Trophoblast cell (in vitro differentiated cells and primary cell): Measurements from ENCODE around the gene KCNQ2.

ENCODE experiments used
- DNase-seq, 2 donors: peaks; one replicate each; pipeline ENCODE4 v3.0.0-alpha.2; 2016
- H2AFZ ChIP-seq: 2 replicates; pipeline ENCODE4 v1.6.1; 2013; ENCODE audit warnings: low read length, moderate library complexity, mild to moderate bottlenecking; ENCODE audit not compliant: insufficient read depth, poor library complexity
- H2AK5ac ChIP-seq: 2 replicates; pipeline ENCODE4 v1.6.1; 2013; ENCODE audit warnings: mild to moderate bottlenecking, low read length
- H2BK120ac ChIP-seq: 2 replicates; pipeline ENCODE4 v1.6.1; 2013; ENCODE audit warnings: low read length, mild to moderate bottlenecking, moderate library complexity; ENCODE audit not compliant: insufficient read depth, poor library complexity
- H2BK12ac ChIP-seq: 2 replicates; pipeline ENCODE4 v1.6.1; 2013; ENCODE audit warnings: mild to moderate bottlenecking, low read length, moderate library complexity
- H2BK5ac ChIP-seq: 2 replicates; pipeline ENCODE4 v1.6.1; 2013; ENCODE audit warnings: low read length, low read depth, moderate library complexity, mild to moderate bottlenecking; ENCODE audit not compliant: poor library complexity
- H3K14ac ChIP-seq: 2 replicates; pipeline ENCODE4 v1.6.1; 2013; ENCODE audit warnings: mild to moderate bottlenecking, low read length
- H3K18ac ChIP-seq: 2 replicates; pipeline ENCODE4 v1.6.1; 2013; ENCODE audit warnings: mild to moderate bottlenecking, low read length
- H3K23ac ChIP-seq: 2 replicates; pipeline ENCODE4 v1.6.1; 2013; ENCODE audit warnings: low read length
- H3K27ac ChIP-seq: 2 replicates; pipeline ENCODE4 v1.5.1; 2013; ENCODE audit warnings: low read depth, mild to moderate bottlenecking, inconsistent platforms, low read length, moderate library complexity
- H3K27me3 ChIP-seq: 2 replicates; pipeline ENCODE4 v1.6.1; 2013; ENCODE audit warnings: inconsistent platforms, mild to moderate bottlenecking, low read length, moderate library complexity; ENCODE audit not compliant: insufficient read depth
- H3K36me3 ChIP-seq, 2 experiments: 1 replicate in 1 of 2; 2 replicates in 1 of 2; pipeline ENCODE4 v1.6.1; 2013; ENCODE audit warnings: low read length in 2 of 2, mild to moderate bottlenecking in 2 of 2, moderate library complexity in 1 of 2; ENCODE audit not compliant: insufficient read depth in 2 of 2, control insufficient read depth in 1 of 2
- H3K4ac ChIP-seq: 2 replicates; pipeline ENCODE4 v1.6.1; 2013; ENCODE audit warnings: low read depth, mild to moderate bottlenecking, low read length, moderate library complexity
- H3K4me1 ChIP-seq, 2 experiments: 1 replicate in 1 of 2; 2 replicates in 1 of 2; pipeline ENCODE4 v1.6.1; 2013; ENCODE audit warnings: low read length in 2 of 2, mild to moderate bottlenecking in 2 of 2, moderate library complexity in 1 of 2; ENCODE audit not compliant: insufficient read depth in 2 of 2, control insufficient read depth in 1 of 2
- H3K4me2 ChIP-seq: 2 replicates; pipeline ENCODE4 v1.6.1; 2013; ENCODE audit warnings: inconsistent platforms, mild to moderate bottlenecking, low read length, moderate library complexity
- H3K4me3 ChIP-seq: 2 replicates; pipeline ENCODE4 v1.5.1; 2013; ENCODE audit warnings: mild to moderate bottlenecking, low read depth, low read length, inconsistent platforms
- H3K79me1 ChIP-seq: one replicate; pipeline ENCODE4 v1.6.1; 2013; ENCODE audit warnings: low read length
- H3K79me2 ChIP-seq: 2 replicates; pipeline ENCODE4 v1.6.1; 2013; ENCODE audit warnings: low read length, mild to moderate bottlenecking; ENCODE audit not compliant: control insufficient read depth, insufficient read depth, poor library complexity
- H3K9ac ChIP-seq: 2 replicates; pipeline ENCODE4 v1.6.1; 2013; ENCODE audit warnings: mild to moderate bottlenecking, low read length
- H3K9me3 ChIP-seq: 2 replicates; pipeline ENCODE4 v1.6.1; 2013; ENCODE audit warnings: low read depth, mild to moderate bottlenecking, control low read depth, inconsistent platforms, low read length; ENCODE audit not compliant: insufficient read depth
- H4K12ac ChIP-seq: 2 replicates; pipeline ENCODE4 v1.6.1; 2013; ENCODE audit warnings: low read depth, mild to moderate bottlenecking, low read length, moderate library complexity
- H4K8ac ChIP-seq: 2 replicates; pipeline ENCODE4 v1.6.1; 2013; ENCODE audit warnings: low read depth, mild to moderate bottlenecking, low read length, moderate library complexity
- H4K91ac ChIP-seq: one replicate; pipeline ENCODE4 v1.6.1; 2013; ENCODE audit warnings: low read depth, mild to moderate bottlenecking, low read length, moderate library complexity
- WGBS: extraction: QIAGEN DNeasy Blood & Tissue Kit; methylation state at CpG from one replicate; pipeline ENCODE4 v1.1.7; 2013; ENCODE audit warnings: missing lambda C conversion rate; ENCODE audit not compliant: insufficient read length, insufficient coverage; ENCODE audit errors: extremely low coverage; 5-methylcytosine and 5-hydroxymethylcytosine counted together

KCNQ2 gene

DNA sequence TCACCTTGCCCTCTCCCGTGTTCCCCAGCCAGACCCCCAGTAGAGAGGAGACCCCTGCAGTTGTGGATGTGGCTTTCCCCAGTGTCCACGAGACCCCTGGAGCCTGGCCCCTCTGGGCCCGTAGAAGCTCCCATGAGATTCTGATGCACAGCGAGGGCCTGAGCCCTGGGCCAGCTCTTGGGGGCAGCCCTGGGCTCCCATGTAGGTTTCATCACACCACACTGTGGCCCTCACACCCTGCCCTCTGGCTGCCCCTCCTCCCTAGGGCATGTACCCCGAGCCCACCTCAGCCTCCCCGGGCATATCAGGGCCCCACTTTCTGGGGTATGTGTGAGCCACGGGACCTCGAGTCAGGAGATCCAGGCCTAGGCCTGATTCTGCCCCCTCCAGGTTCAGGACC, 104.3 kb downstream of the KCNQ2 start:
- no CpG with 5 or more reads among the region's 8 CpGs for WGBS
- DNase-seq: no peak
- H2BK120ac ChIP-seq: no peak overlapping the region
- no peak overlapping the region for H3K18ac ChIP-seq
- H2AK5ac ChIP-seq: no peak overlapping the region
- no peak overlapping the region for H3K14ac ChIP-seq
- no peak overlapping the region for H3K27ac ChIP-seq
- H4K8ac ChIP-seq: no peak overlapping the region
- no peaks in the 10 kb centered on the region for H3K79me2 ChIP-seq
- H3K9me3 ChIP-seq: no peaks in the 10 kb centered on the region
- no peak overlapping the region for H3K9ac ChIP-seq
- H4K12ac ChIP-seq: no peak overlapping the region
- H3K4me1 ChIP-seq: no peaks in the 10 kb centered on the region
- H3K4ac ChIP-seq: no peak overlapping the region
- H4K91ac ChIP-seq: no peak overlapping the region
- no peaks in the 10 kb centered on the region for H3K27me3 ChIP-seq
- H2BK12ac ChIP-seq: no peak overlapping the region
- no peak overlapping the region for H2AFZ ChIP-seq
- no peak overlapping the region for H3K4me2 ChIP-seq
- no peaks in the 10 kb centered on the region for H3K79me1 ChIP-seq
- H2BK5ac ChIP-seq: no peak overlapping the region
- no peak overlapping the region for H3K4me3 ChIP-seq
- H3K36me3 ChIP-seq: no peaks in the 10 kb centered on the region
- no peak overlapping the region for H3K23ac ChIP-seq

DNA sequence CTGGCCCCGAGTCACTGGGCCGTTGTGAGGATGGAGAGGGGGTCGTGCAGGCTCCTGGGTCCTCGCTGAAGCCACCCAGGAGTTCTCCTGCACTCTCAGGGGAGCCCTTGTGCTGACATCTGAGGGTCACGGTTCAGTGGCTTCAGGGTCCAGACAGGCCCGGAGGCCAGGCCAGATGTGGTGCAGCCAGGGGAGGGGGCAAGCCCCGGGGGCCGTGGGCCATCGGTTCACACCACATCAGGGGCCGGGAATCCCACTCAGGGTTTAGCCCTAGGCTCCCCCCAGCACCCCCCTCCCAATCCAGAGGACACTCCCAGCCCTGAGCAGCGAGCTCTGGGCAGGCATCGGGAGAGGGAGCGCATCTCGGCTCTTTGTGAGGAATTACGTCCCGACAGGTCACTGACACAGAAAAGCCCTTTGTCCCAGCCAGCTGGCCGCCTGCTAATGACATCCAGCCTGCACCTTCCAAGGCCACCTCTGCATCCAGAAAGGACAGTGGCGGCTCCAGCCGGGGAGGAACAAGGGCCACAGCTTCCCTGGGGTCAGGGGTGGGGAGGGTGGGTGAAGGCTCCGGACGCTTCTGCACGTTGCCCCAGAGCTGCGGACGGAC, 104.9 kb downstream of the KCNQ2 start:
- WGBS: no CpG with 5 or more reads among the region's 24 CpGs
- no peak overlapping the region for H3K4ac ChIP-seq

DNA sequence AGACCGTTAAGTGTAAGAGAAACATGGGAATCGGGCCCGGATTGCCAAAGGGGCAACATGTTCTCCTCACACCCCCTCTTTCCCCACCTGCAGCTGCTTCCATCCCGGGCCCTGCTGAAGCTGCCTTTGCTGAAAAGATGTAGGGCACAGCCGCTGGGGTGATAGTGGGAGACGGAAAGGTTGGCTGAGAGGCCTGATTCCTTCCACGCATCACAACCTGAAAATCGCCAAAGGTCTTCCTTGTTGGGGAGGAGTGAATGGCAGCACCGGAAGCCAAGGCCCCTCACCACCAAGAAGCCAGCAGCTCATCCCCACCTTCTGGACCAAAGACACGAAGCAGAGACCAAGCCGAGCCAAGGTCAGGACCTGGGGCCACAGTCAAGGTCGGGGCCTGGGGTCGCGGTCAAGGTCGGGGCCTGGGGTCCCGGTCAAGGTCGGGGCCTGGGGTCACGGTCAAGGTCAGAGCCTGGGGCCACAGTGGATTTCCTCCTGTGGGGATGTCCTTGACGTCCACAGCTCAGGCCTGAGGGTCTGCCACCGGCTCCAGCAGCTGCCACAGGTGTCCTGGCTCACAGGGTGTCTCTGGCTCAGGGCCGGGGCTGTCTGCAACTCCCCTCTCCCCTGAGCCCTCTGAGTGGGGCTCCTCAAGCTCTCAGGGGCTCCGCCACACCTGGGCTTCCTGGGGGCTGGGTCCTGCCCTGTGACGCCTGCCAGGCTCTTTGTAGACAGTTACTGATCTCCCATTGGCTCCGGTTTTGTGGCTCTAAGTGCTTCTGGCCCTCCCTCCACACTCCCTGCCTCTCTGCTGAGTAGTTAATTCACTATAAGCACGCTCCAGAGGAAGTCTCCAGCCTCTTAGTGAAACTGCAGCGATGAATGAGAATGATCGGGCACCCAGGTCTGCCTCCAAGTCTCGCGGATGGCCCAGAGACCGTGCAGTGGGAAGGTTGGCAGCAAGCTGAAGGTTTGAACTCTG, 105.8 kb downstream of the KCNQ2 start:
- no peak overlapping the region for H3K14ac ChIP-seq
- H3K4me2 ChIP-seq: no peak overlapping the region
- H3K9me3 ChIP-seq: peaks cover 2% of the 10 kb centered on the region
- no peak overlapping the region for H4K8ac ChIP-seq
- no peak overlapping the region for H3K4me3 ChIP-seq
- no peak overlapping the region for H3K18ac ChIP-seq
- no CpG with 5 or more reads among the region's 30 CpGs for WGBS
- no peak overlapping the region for H3K27ac ChIP-seq
- H4K91ac ChIP-seq: no peak overlapping the region
- H3K79me1 ChIP-seq: no peaks in the 10 kb centered on the region
- H3K4ac ChIP-seq: no peak overlapping the region
- no peak for DNase-seq
- H3K23ac ChIP-seq: no peak overlapping the region
- no peak overlapping the region for H2AFZ ChIP-seq
- H4K12ac ChIP-seq: no peak overlapping the region
- no peak overlapping the region for H3K9ac ChIP-seq
- H2BK5ac ChIP-seq: no peak overlapping the region
- H3K36me3 ChIP-seq: no peaks in the 10 kb centered on the region
- peaks cover 4% of the 10 kb centered on the region for H3K27me3 ChIP-seq
- no peaks in the 10 kb centered on the region for H3K79me2 ChIP-seq
- no peaks in the 10 kb centered on the region for H3K4me1 ChIP-seq
- H2AK5ac ChIP-seq: no peak overlapping the region
- H2BK12ac ChIP-seq: no peak overlapping the region
- H2BK120ac ChIP-seq: no peak overlapping the region

More for the DNA sequence above, 104.9 kb downstream of the KCNQ2 start:
- Histone ChIP-seq H3K79me2 (no peaks in the 10 kb centered on the region), H2BK5ac (no peak overlapping the region), H4K12ac (no peak overlapping the region), H3K4me3 (no peak overlapping the region), H2BK12ac (no peak overlapping the region), H3K9ac (no peak overlapping the region), H3K27me3 (no peaks in the 10 kb centered on the region), H2BK120ac (no peak overlapping the region), H3K79me1 (no peaks in the 10 kb centered on the region), H3K18ac (no peak overlapping the region), H3K36me3 (no peaks in the 10 kb centered on the region), H2AFZ (no peak overlapping the region), H3K9me3 (no peaks in the 10 kb centered on the region), H2AK5ac (no peak overlapping the region), H4K91ac (no peak overlapping the region), H3K4me2 (no peak overlapping the region), H3K4me1 (no peaks in the 10 kb centered on the region), H3K27ac (no peak overlapping the region), H3K23ac (no peak overlapping the region), H3K14ac (no peak overlapping the region), H4K8ac (no peak overlapping the region)
- DNase-seq: no peak

DNA sequence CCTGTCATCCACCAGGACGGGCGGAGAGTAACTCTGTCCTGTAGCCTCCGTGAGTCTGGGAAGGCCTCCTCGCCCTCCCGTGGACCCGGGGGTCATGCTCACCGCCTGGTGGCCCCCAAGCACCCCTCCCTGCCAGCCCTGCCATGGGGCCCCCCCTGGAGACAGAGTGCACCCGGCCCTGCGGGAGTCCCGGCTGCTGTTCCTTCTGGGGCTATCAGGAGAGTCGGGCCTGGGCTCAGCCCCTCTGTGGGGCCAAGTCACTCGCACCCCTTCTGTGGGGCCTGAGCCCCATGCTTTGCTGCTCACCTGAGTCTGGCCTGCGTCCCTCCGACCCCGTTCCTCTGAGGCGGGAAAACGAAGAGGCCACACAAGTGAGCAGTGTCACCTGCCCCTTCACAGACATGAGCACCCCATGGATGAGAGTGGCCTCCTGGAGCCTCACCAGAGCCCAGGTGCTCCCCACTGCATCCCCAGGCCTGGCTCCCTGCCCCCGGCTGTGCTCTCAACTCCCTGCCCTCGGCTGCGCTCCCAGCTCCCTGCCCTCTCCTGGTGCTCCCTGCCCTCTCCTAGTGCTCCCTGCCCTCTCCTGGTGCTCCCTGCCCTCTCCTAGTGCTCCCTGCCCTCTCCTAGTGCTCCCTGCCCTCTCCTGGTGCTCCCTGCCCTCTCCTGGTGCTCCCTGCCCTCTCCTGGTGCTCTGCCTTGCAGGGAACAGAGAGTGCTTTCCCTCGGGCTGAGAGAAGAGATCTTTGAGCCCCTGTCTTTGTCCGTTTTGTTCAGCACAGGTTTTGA, 106.7 kb downstream of the KCNQ2 start:
- Histone ChIP-seq H3K4me3 (no peak overlapping the region), H3K27ac (no peak overlapping the region), H3K14ac (no peak overlapping the region), H2AK5ac (no peak overlapping the region), H2BK5ac (no peak overlapping the region), H3K4ac (no peak overlapping the region), H4K8ac (no peak overlapping the region), H3K27me3 (peaks cover 10% of the 10 kb centered on the region), H3K23ac (no peak overlapping the region), H4K12ac (no peak overlapping the region), H3K79me2 (no peaks in the 10 kb centered on the region), H3K18ac (no peak overlapping the region), H2BK120ac (no peak overlapping the region), H3K36me3 (no peaks in the 10 kb centered on the region), H3K79me1 (no peaks in the 10 kb centered on the region), H4K91ac (no peak overlapping the region), H3K4me1 (no peaks in the 10 kb centered on the region), H2AFZ (no peak overlapping the region), H3K9ac (no peak overlapping the region), H3K4me2 (no peak overlapping the region), H2BK12ac (no peak overlapping the region), H3K9me3 (peaks cover 2% of the 10 kb centered on the region)
- no peak for DNase-seq
- WGBS: no CpG with 5 or more reads among the region's 22 CpGs
